ENCODE results near the gene PCDH9. TPM values are rescaled to one million over a fixed set of nuclear protein-coding genes. Genes with fewer than 3 reads are reported as not detected.

Gene PCDH9
- total and polyA plus RNA-seq, 2 of the 4 experiments (the other 2 are of a cell fraction) = 2.2 to 10.2 TPM

DNA sequence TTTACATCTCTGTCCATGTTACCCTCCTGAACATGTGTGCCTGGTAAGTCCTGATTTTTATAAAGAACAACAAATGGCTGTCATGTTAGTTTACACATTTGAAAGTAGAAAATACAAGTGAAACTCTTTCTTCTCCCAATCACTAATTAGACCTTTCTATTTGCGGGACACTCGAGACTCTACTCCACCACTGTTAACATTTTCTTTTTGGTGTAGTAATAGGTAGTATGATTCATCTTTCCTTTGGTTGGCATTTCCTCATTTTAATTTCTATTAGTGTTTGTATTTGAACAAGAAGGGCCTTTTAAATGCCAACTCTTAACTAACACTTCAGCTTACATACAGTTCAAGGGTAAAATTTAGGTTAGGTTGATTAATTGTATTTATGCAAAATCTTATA is 371.1 kb downstream of the PCDH9 start:
- ChIA-PET CTCF (interaction anchor here (0.6 kb wide), 1 partner anchor 294 kb away, joined by 3 read pairs; no protein-coding TSS in a partner anchor), POLR2A (ENCODE audit: unreplicated experiment) (no interaction called here)
- Histone ChIP-seq H3K9me1 (ENCODE audit: insufficient read depth, low read length) (no peaks in the 10 kb centered on the region; the same call in 1 of the 2 replicates), H3K9ac (ENCODE audit: low read depth, low read length) (no peak overlapping the region), H3K23ac (ENCODE audit: low read depth, low read length) (no peak overlapping the region), H3K14ac (replicated peaks; ENCODE audit: low read depth, low read length) (no peak overlapping the region), H4K20me1 (ENCODE audit: insufficient read depth, low read length) (no peaks in the 10 kb centered on the region), H2BK120ac (ENCODE audit: low read depth, low read length) (no peak overlapping the region), H3K18ac (ENCODE audit: low read depth, low read length) (no peak overlapping the region), H2BK5ac (ENCODE audit: low read depth, low read length, poor library complexity, severe bottlenecking) (no peak overlapping the region), H4K5ac (ENCODE audit: low read depth, low read length) (no peak overlapping the region), H3K4ac (ENCODE audit: low read depth, low read length) (no peak overlapping the region), H2AK5ac (ENCODE audit: low read depth, low read length) (no peak overlapping the region), H3K27me3 (ENCODE audit: control insufficient read depth, insufficient read depth, low read length) (no peaks in the 10 kb centered on the region), H2BK15ac (ENCODE audit: low read depth, low read length) (no peak overlapping the region), H3K56ac (ENCODE audit: extremely low read depth, insufficient read depth, low read length) (no peak overlapping the region), H3K36me3 (ENCODE audit: control insufficient read depth, insufficient read depth, low read length) (no peaks in the 10 kb centered on the region), H3K79me1 (ENCODE audit: low read depth in 1 of 2, low read length in 2 of 2) (no peaks in the 10 kb centered on the region), H2BK20ac (ENCODE audit: low read depth, low read length) (no peak overlapping the region), H4K8ac (ENCODE audit: low read depth in 2 of 2, low read length in 2 of 2) (no peak overlapping the region), H4K91ac (ENCODE audit: insufficient read depth, low read depth, low read length) (no peak overlapping the region), H2AK9ac (replicated peaks; ENCODE audit: low read depth, low read length, poor library complexity) (no peak overlapping the region), H3K27ac (ENCODE audit: insufficient read depth, low read length) (no peak overlapping the region), H3K4me3 (ENCODE audit: insufficient read depth, low read depth, low read length) (no peak overlapping the region), H3K9me3 (ENCODE audit: control insufficient read depth, insufficient read depth, low read length) (no peaks in the 10 kb centered on the region), H3K4me2 (ENCODE audit: low read depth, low read length) (no peak overlapping the region), H2AFZ (replicated peaks; ENCODE audit: low read length, poor library complexity) (no peak overlapping the region), H3K4me1 (ENCODE audit: control insufficient read depth, insufficient read depth, low read length) (peaks cover 2% of the 10 kb centered on the region; the same call in 1 of the 2 replicates)
- TF ChIP-seq, protein P1, sequence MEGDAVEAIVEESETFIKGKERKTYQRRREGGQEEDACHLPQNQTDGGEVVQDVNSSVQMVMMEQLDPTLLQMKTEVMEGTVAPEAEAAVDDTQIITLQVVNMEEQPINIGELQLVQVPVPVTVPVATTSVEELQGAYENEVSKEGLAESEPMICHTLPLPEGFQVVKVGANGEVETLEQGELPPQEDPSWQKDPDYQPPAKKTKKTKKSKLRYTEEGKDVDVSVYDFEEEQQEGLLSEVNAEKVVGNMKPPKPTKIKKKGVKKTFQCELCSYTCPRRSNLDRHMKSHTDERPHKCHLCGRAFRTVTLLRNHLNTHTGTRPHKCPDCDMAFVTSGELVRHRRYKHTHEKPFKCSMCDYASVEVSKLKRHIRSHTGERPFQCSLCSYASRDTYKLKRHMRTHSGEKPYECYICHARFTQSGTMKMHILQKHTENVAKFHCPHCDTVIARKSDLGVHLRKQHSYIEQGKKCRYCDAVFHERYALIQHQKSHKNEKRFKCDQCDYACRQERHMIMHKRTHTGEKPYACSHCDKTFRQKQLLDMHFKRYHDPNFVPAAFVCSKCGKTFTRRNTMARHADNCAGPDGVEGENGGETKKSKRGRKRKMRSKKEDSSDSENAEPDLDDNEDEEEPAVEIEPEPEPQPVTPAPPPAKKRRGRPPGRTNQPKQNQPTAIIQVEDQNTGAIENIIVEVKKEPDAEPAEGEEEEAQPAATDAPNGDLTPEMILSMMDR (conservative IDR thresholded peaks at IDR 0.05; ENCODE audit: low read depth, low read length) = no peak
- TF ChIP-seq MAFK (IDR thresholded peaks at IDR 0.05; ENCODE audit: low read depth, low read length) (no peak), CEBPB (IDR thresholded peaks at IDR 0.05; ENCODE audit: low read depth, low read length) (no peak), RCOR1 (IDR thresholded peaks at IDR 0.05; ENCODE audit: insufficient replicate concordance, low read length) (no peak), FOS (IDR thresholded peaks at IDR 0.05; ENCODE audit: low read depth, low read length) (no peak)
- no TSS peak for BruUV-seq (replicated peaks)
- in situ Hi-C loops (cut with MboI; ENCODE audit: low sequenced_read_pairs) (no loop called here), dilution Hi-C loops (cut with HindIII; ENCODE audit: low sequenced_read_pairs, unreplicated experiment) (no loop called here), intact Hi-C loops (cut with micrococcal nuclease) (no loop called here)
- ATAC-seq (ENCODE audit: low read depth) = no peak
- DNase-seq = peak; percentile 1
- WGBS, 2 experiments (ENCODE audit: extremely low coverage in 2 of 2, insufficient read length in 1 of 2) = no CpG with 5 or more reads among the region's 2 CpGs

Data from IMR-90 (cell line).